Esophagus squamous epithelium (tissue), 5 donors: ENCODE results near the gene SOX6. TPM values are rescaled to one million over a fixed set of nuclear protein-coding genes. Genes with fewer than 3 reads are reported as not detected.

Experiments used
- DNase-seq: peaks from one replicate; lab custom pipeline; 2025; lab: John Stamatoyannopoulos, UW
- H3K27ac ChIP-seq, 4 donors: fragments of 200-600 bp; sonication (generic); one replicate each; pipeline ENCODE4 v1.5.1; 2016 to 2019; ENCODE audit warnings: mild to moderate bottlenecking in 1 of 4
- H3K27me3 ChIP-seq, 4 donors: fragments of 200-600 bp; sonication (generic); 1 replicate in 3 of 4; 2 replicates in 1 of 4; pipeline versions ENCODE4 v1.5.1 to v1.6.0; 2017 to 2021; ENCODE audit warnings: antibody characterized with exemption in 1 of 4
- H3K36me3 ChIP-seq, 3 donors: fragments of 200-600 bp; sonication (generic); one replicate each; pipeline ENCODE4 v1.5.1; 2016 to 2019
- H3K4me1 ChIP-seq, 3 donors: fragments of 200-600 bp; sonication (generic); one replicate each; pipeline ENCODE4 v1.5.1; 2017 to 2019
- H3K4me3 ChIP-seq, 4 donors: fragments of 200-600 bp; sonication (generic); 1 replicate in 3 of 4; 2 replicates in 1 of 4; pipeline ENCODE4 v1.5.1; 2016 to 2019; ENCODE audit warnings: mild to moderate bottlenecking in 2 of 4, moderate library complexity in 1 of 4
- H3K9me3 ChIP-seq, 3 donors: fragments of 200-600 bp; sonication (generic); one replicate each; pipeline ENCODE4 v1.5.1; 2016 to 2019
- CTCF ChIP-seq, 6 experiments: fragments of 450-650 bp in 4 of 6; fragments of 200-600 bp in 2 of 6; sonication (generic) in 2 of 6; IDR thresholded peaks; one replicate each; pipeline ENCODE4 v1.5.1; 2016 to 2019; ENCODE audit warnings: antibody characterized with exemption in 6 of 6, mild to moderate bottlenecking in 4 of 6, moderate library complexity in 4 of 6
- POLR2A ChIP-seq, 4 donors: fragments of 450-650 bp; IDR thresholded peaks; one replicate each; pipeline ENCODE4 v1.6.1; 2017; ENCODE audit warnings: antibody characterized with exemption in 4 of 4, mild to moderate bottlenecking in 4 of 4, moderate library complexity in 3 of 4
- WGBS, 2 donors: methylation state at CpG; one replicate each; pipeline ENCODE4 v1.1.5; 2018; 5-methylcytosine and 5-hydroxymethylcytosine counted together
- intact Hi-C: fragments of 100-400 bp; cut with DNase I; formaldehyde crosslinking; loops from one replicate; pipeline ENCODE4 v1.15.0; 2022
- total RNA-seq, 4 donors: library from RNA; depleted of rRNA; stranded (reverse); fragments of >200 nt; gene quantifications; one replicate each; pipeline ENCODE4 v1.1.0, GENCODE V29; 2016
- donor health status: DM: yes; HTN: yes; CAD: no.

Gene SOX6
- total RNA-seq, 4 donors from 2014 or later = 7.8 to 16.0 (median 10.6) TPM

GRCh38 chr11:15975742-15976141 lies 380.6 kb downstream of the SOX6 start:
- no peak overlapping the region for H3K27ac ChIP-seq
- WGBS, 2 donors = 68 to 81% methylated on average over 2 of the region's 2 CpGs
- H3K4me3 ChIP-seq = no peak overlapping the region
- intact Hi-C loops = no loop called here
- DNase-seq = no peak
- TF ChIP-seq CTCF (IDR thresholded peaks at IDR 0.05) (no peak), POLR2A (IDR thresholded peaks at IDR 0.05) (no peak)
- H3K27me3 ChIP-seq = no peaks in the 10 kb centered on the region
- H3K36me3 ChIP-seq = no peaks in the 10 kb centered on the region
- peaks cover 0 to 3% (median under 1%) of the 10 kb centered on the region in 3 donors for H3K4me1 ChIP-seq
- H3K9me3 ChIP-seq = no peaks in the 10 kb centered on the region

- no peak for DNase-seq
These were observed 383.5 kb downstream of the SOX6 start for GRCh38 chr11:15972838-15973237.

GRCh38 chr11:15971215-15971546 lies 385.2 kb downstream of the SOX6 start:
- Histone ChIP-seq H3K36me3 (no peaks in the 10 kb centered on the region), H3K4me3 (no peak overlapping the region), H3K27me3 (no peaks in the 10 kb centered on the region), H3K4me1 (peaks cover 30 to 48% (median 31%) of the 10 kb centered on the region in 3 donors), H3K9me3 (no peaks in the 10 kb centered on the region), H3K27ac (peak overlapping the region in 3 of 4 donors; percentile 85 to 94 (median 88))
- intact Hi-C loops = no loop called here
- no peak for DNase-seq
- TF ChIP-seq POLR2A (IDR thresholded peaks at IDR 0.05) (no peak), CTCF (IDR thresholded peaks at IDR 0.05) (no peak)
- WGBS, 2 donors = no CpG with 5 or more reads among the region's 2 CpGs

More at GRCh38 chr11:15972838-15973237, 383.5 kb downstream of the SOX6 start:
- H3K36me3 ChIP-seq = no peaks in the 10 kb centered on the region
- H3K27ac ChIP-seq = no peak overlapping the region
- no peaks in the 10 kb centered on the region for H3K27me3 ChIP-seq
- peaks cover 16 to 32% (median 21%) of the 10 kb centered on the region in 3 donors for H3K4me1 ChIP-seq
- no peak overlapping the region for H3K4me3 ChIP-seq
- 73 to 88% methylated on average over 5 of the region's 5 CpGs for WGBS, 2 donors
- TF ChIP-seq CTCF (IDR thresholded peaks at IDR 0.05) (no peak), POLR2A (IDR thresholded peaks at IDR 0.05) (no peak)
- intact Hi-C loops = no loop called here
- H3K9me3 ChIP-seq = no peaks in the 10 kb centered on the region

- no peaks in the 10 kb centered on the region for H3K9me3 ChIP-seq
- 84 to 86% methylated on average over 3 of the region's 3 CpGs for WGBS, 2 donors
- peak overlapping the region in 3 of 4 donors; percentile 85 to 94 (median 88) for H3K27ac ChIP-seq
- no peak for DNase-seq
- peaks cover 30 to 54% (median 36%) of the 10 kb centered on the region in 3 donors for H3K4me1 ChIP-seq
- H3K4me3 ChIP-seq = no peak overlapping the region
- H3K36me3 ChIP-seq = no peaks in the 10 kb centered on the region
- TF ChIP-seq CTCF (IDR thresholded peaks at IDR 0.05) (no peak), POLR2A (IDR thresholded peaks at IDR 0.05) (no peak)
- intact Hi-C loops = no loop called here
- H3K27me3 ChIP-seq = no peaks in the 10 kb centered on the region
These were observed 385.7 kb downstream of the SOX6 start for GRCh38 chr11:15970506-15971214.

GRCh38 chr11:15969701-15970329 lies 386.5 kb downstream of the SOX6 start:
- no peaks in the 10 kb centered on the region for H3K36me3 ChIP-seq
- H3K4me1 ChIP-seq = peaks cover 30 to 62% (median 43%) of the 10 kb centered on the region in 3 donors
- no peak for TF ChIP-seq CTCF (IDR thresholded peaks at IDR 0.05)
- intact Hi-C loops = no loop called here
- 31 to 37% methylated on average over 6 of the region's 6 CpGs for WGBS, 2 donors
- no peaks in the 10 kb centered on the region for H3K9me3 ChIP-seq
- H3K27ac ChIP-seq = peak overlapping the region; percentile 79 to 94 (median 86)
- peak overlapping the region in 3 of 4 donors; percentile 1 to 9 (median 8) for H3K4me3 ChIP-seq
- H3K27me3 ChIP-seq = no peaks in the 10 kb centered on the region
- no peak for DNase-seq
